H1 (cell line): ENCODE data around the gene MALT1. TPM values are rescaled to one million over a fixed set of nuclear protein-coding genes. Genes with fewer than 3 reads are reported as not detected.

ENCODE experiments used
- CTCF ChIA-PET: fragments of 300-600 bp; sonication (Branson Sonifier 250); formaldehyde crosslinking; loops from one replicate; lab custom pipeline; 2021; ENCODE audit not compliant: partially characterized antibody; lab: Charles Lee
- POLR2A ChIA-PET: fragments of 300-600 bp; sonication (Branson Sonifier 250); formaldehyde crosslinking; loops from one replicate; lab custom pipeline; 2021; ENCODE audit warnings: inconsistent platforms; ENCODE audit not compliant: partially characterized antibody; lab: Charles Lee
- DNase-seq, 2 experiments: peaks; one replicate each; pipeline versions ENCODE4 v3.0.0 to v3.0.0-alpha.2; 2010 to 2022; ENCODE audit warnings: low spot score in 2 of 2, low read depth in 1 of 2, mixed read lengths in 1 of 2
- FAIRE-seq: peaks from 2 replicates; lab custom pipeline; 2011; peaks lifted over from hg19 to GRCh38; lab: Jason Lieb, UNC
- H2AFZ ChIP-seq: 2 replicates; pipeline ENCODE4 v1.8.1; 2012; ENCODE audit warnings: low read length, inconsistent platforms
- H2AK5ac ChIP-seq: 2 replicates; pipeline ENCODE4 v1.6.1; 2013; ENCODE audit warnings: low read depth, low read length
- H2BK120ac ChIP-seq: replicated peaks from 2 replicates; pipeline ENCODE3; 2013; ENCODE audit warnings: low read depth, low read length, inconsistent platforms
- H2BK12ac ChIP-seq: 2 replicates; pipeline ENCODE4 v1.6.1; 2013; ENCODE audit warnings: low read depth, low read length
- H2BK15ac ChIP-seq: 2 replicates; pipeline ENCODE4 v1.6.1; 2013; ENCODE audit warnings: low read length
- H2BK20ac ChIP-seq: 2 replicates; pipeline ENCODE4 v1.6.1; 2013; ENCODE audit warnings: low read length
- H2BK5ac ChIP-seq: 2 replicates; pipeline ENCODE4 v1.6.1; 2013; ENCODE audit warnings: low read depth, low read length
- H3K14ac ChIP-seq: 2 replicates; pipeline ENCODE4 v1.6.1; 2013; ENCODE audit warnings: inconsistent platforms; ENCODE audit not compliant: insufficient read length
- H3K18ac ChIP-seq: 2 replicates; pipeline ENCODE4 v1.6.1; 2013; ENCODE audit warnings: low read length; ENCODE audit errors: extremely low read depth
- H3K23ac ChIP-seq: 2 replicates; pipeline ENCODE4 v1.6.1; 2013; ENCODE audit warnings: inconsistent platforms; ENCODE audit not compliant: insufficient read length
- H3K23me2 ChIP-seq: 2 replicates; pipeline ENCODE4 v1.6.1; 2013; ENCODE audit warnings: low read depth, low read length
- H3K27ac ChIP-seq: 2 replicates; pipeline ENCODE4 v1.6.1; 2011; ENCODE audit warnings: low read depth, low read length, inconsistent platforms
- H3K27me3 ChIP-seq, 4 experiments: replicated peaks in 1 of 4; 1 replicate in 1 of 4; 2 replicates in 3 of 4; pipeline versions ENCODE4 v1.6.1 to v1.8.1; 2011 to 2013; ENCODE audit warnings: low read length in 3 of 4, mild to moderate bottlenecking in 3 of 4, inconsistent platforms in 2 of 4, mixed read lengths in 2 of 4, moderate library complexity in 1 of 4; ENCODE audit not compliant: control insufficient read depth in 3 of 4, insufficient read depth in 3 of 4; ENCODE audit errors: extremely low read depth in 1 of 4
- H3K36me3 ChIP-seq, 4 experiments: 2 replicates each; pipeline versions ENCODE4 v1.6.1 to v1.8.1; 2011 to 2013; ENCODE audit warnings: mild to moderate bottlenecking in 4 of 4, low read length in 3 of 4, moderate library complexity in 2 of 4, control low read depth in 1 of 4, inconsistent platforms in 1 of 4; ENCODE audit not compliant: insufficient read depth in 4 of 4, control insufficient read depth in 2 of 4
- H3K4ac ChIP-seq: replicated peaks from 2 replicates; pipeline ENCODE3; 2013; ENCODE audit warnings: low read length, low read depth, mixed read lengths, inconsistent platforms; ENCODE audit not compliant: insufficient read length
- H3K4me1 ChIP-seq, 4 experiments: replicated peaks in 1 of 4; 1 replicate in 1 of 4; 2 replicates in 3 of 4; pipeline versions ENCODE4 v1.6.1 to v1.8.1; 2011 to 2013; ENCODE audit warnings: low read length in 3 of 4, inconsistent platforms in 2 of 4, mixed read lengths in 1 of 4; ENCODE audit not compliant: insufficient read depth in 4 of 4, control insufficient read depth in 3 of 4
- H3K4me2 ChIP-seq, 2 experiments: 2 replicates each; pipeline versions ENCODE4 v1.6.1 to v1.8.1; 2011 to 2013; ENCODE audit warnings: low read depth in 2 of 2, low read length in 2 of 2, control low read depth in 1 of 2, inconsistent platforms in 1 of 2, mild to moderate bottlenecking in 1 of 2; ENCODE audit not compliant: insufficient read depth in 1 of 2
- H3K4me3 ChIP-seq, 4 experiments: fragments of 200-600, 300-600 bp in 1 of 4; sonication (generic), shearing (Covaris generic), sonication (Bioruptor Twin) in 1 of 4; 2 replicates each; pipeline versions ENCODE4 v1.5.1 to v1.8.1; 2011 to 2016; ENCODE audit warnings: low read length in 4 of 4, low read depth in 3 of 4, control low read depth in 2 of 4, inconsistent platforms in 2 of 4, mild to moderate bottlenecking in 2 of 4, mixed read lengths in 1 of 4, moderate library complexity in 1 of 4; ENCODE audit not compliant: insufficient read depth in 2 of 4; ENCODE audit errors: extremely low read depth in 1 of 4
- H3K56ac ChIP-seq: replicated peaks from 2 replicates; pipeline ENCODE3; 2013; ENCODE audit warnings: low read depth, mild to moderate bottlenecking, mixed read lengths, low read length, inconsistent platforms; ENCODE audit not compliant: insufficient read length
- H3K79me1 ChIP-seq: 2 replicates; pipeline ENCODE4 v1.6.1; 2013; ENCODE audit warnings: low read depth, low read length, control low read depth
- H3K79me2 ChIP-seq, 2 experiments: 2 replicates each; pipeline versions ENCODE4 v1.6.1 to v1.8.1; 2012 to 2013; ENCODE audit warnings: low read length in 2 of 2, mild to moderate bottlenecking in 2 of 2, inconsistent platforms in 1 of 2; ENCODE audit not compliant: insufficient read depth in 2 of 2, control insufficient read depth in 1 of 2
- H3K9ac ChIP-seq, 4 experiments: replicated peaks in 1 of 4; 1 replicate in 1 of 4; 2 replicates in 3 of 4; pipeline versions ENCODE4 v1.6.1 to v1.8.1; 2011 to 2013; ENCODE audit warnings: low read depth in 3 of 4, low read length in 3 of 4, control low read depth in 2 of 4, mild to moderate bottlenecking in 2 of 4, moderate library complexity in 2 of 4, inconsistent platforms in 1 of 4; ENCODE audit errors: extremely low read depth in 1 of 4
- H3K9me3 ChIP-seq, 2 experiments: 2 replicates each; pipeline versions ENCODE4 v1.6.1 to v1.8.1; 2012 to 2013; ENCODE audit warnings: mild to moderate bottlenecking in 2 of 2, moderate library complexity in 2 of 2, control low read depth in 1 of 2, inconsistent platforms in 1 of 2, low read depth in 1 of 2, low read length in 1 of 2, mixed read lengths in 1 of 2; ENCODE audit not compliant: insufficient read depth in 2 of 2
- H4K20me1 ChIP-seq, 2 experiments: replicated peaks in 1 of 2; 2 replicates each; pipeline versions ENCODE3 to v1.8.1; 2011 to 2013; ENCODE audit warnings: inconsistent platforms in 2 of 2, low read length in 2 of 2, mild to moderate bottlenecking in 1 of 2; ENCODE audit not compliant: insufficient read depth in 2 of 2, control insufficient read depth in 1 of 2
- H4K5ac ChIP-seq: 2 replicates; pipeline ENCODE4 v1.6.1; 2013; ENCODE audit warnings: low read length, low read depth, mixed read lengths, inconsistent platforms; ENCODE audit not compliant: insufficient read length
- H4K8ac ChIP-seq: 2 replicates; pipeline ENCODE4 v1.8.0; 2013; ENCODE audit warnings: mild to moderate bottlenecking, moderate library complexity, low read length, inconsistent platforms; ENCODE audit not compliant: insufficient read depth; ENCODE audit errors: extremely low read depth
- H4K91ac ChIP-seq: replicated peaks from 2 replicates; pipeline ENCODE3; 2013; ENCODE audit warnings: low read length, mixed read lengths, inconsistent platforms; ENCODE audit not compliant: insufficient read length
- YY1 ChIP-seq: IDR thresholded peaks from 2 replicates; pipeline ENCODE4 v1.6.1; 2011; ENCODE audit warnings: low read depth, mild to moderate bottlenecking, low read length
- WGBS, 2 experiments: shearing (Covaris generic) in 1 of 2; methylation state at CpG; one replicate each; pipeline versions ENCODE4 v1.1.6 to v1.1.7; 2013 to 2015; ENCODE audit warnings: low lambda C conversion rate in 2 of 2, mixed read lengths in 2 of 2, inconsistent platforms in 1 of 2, low coverage in 1 of 2, missing lambda C conversion rate in 1 of 2; ENCODE audit not compliant: insufficient replicate concordance in 2 of 2, insufficient coverage in 1 of 2, insufficient read length in 1 of 2; ENCODE audit errors: extremely low coverage in 1 of 2, missing lambda C conversion rate in 1 of 2; 5-methylcytosine and 5-hydroxymethylcytosine counted together
- polyA plus RNA-seq, 7 experiments: library from polyadenylated mRNA; depleted of rRNA in 3 of 7; stranded (reverse) in 5 of 7; unstranded in 2 of 7; fragments of >200 nt in 5 of 7; fragments of 200-250 nt in 2 of 7; gene quantifications; 1 replicate in 5 of 7; 2 replicates in 1 of 7; 4 replicates in 1 of 7; pipeline versions ENCODE4 v1.2.1 to v1.2.3, GENCODE V29; 2011 to 2013; ENCODE audit warnings: missing spikeins in 2 of 7, mixed read lengths in 2 of 7
- total RNA-seq: library from RNA; stranded (reverse); fragmentation: NEBNext Ultra II Directional; extraction: Animal tissue kit (Norgen Biotek cat#: 25700); gene quantifications from 2 replicates; pipeline ENCODE4 v1.2.1, GENCODE V29; 2021

Gene MALT1
- total and polyA plus RNA-seq, 2 of the 8 experiments (the other 6 are each of a cell fraction or from before 2014, with no cell fraction given), result 10.7 to 25.9 TPM

GRCh38 chr18:58666176-58666575 is 5.1 kb upstream of the MALT1 start:
- H3K27me3 ChIP-seq, result no peaks in the 10 kb centered on the region
- no peak overlapping the region for H2BK20ac ChIP-seq
- POLR2A ChIA-PET, result no interaction called here
- H2BK5ac ChIP-seq, result no peak overlapping the region
- no peak overlapping the region for H2BK15ac ChIP-seq
- H3K79me2 ChIP-seq, result no peaks in the 10 kb centered on the region
- H3K4me3 ChIP-seq, result no peak overlapping the region
- DNase-seq (no peak), FAIRE-seq (no peak)
- H4K20me1 ChIP-seq, result no peaks in the 10 kb centered on the region
- no peak overlapping the region for H3K9ac ChIP-seq
- no peak overlapping the region for H2AK5ac ChIP-seq
- no peak overlapping the region for H2AFZ ChIP-seq
- TF ChIP-seq YY1, result no peak
- no peak overlapping the region for H4K5ac ChIP-seq
- H3K9me3 ChIP-seq, result no peaks in the 10 kb centered on the region
- H4K91ac ChIP-seq, result no peak overlapping the region
- no peak overlapping the region for H3K4me2 ChIP-seq
- no peaks in the 10 kb centered on the region for H3K36me3 ChIP-seq
- H3K14ac ChIP-seq, result no peak overlapping the region
- H4K8ac ChIP-seq, result no peak overlapping the region
- no peak overlapping the region for H2BK120ac ChIP-seq
- CTCF ChIA-PET, result interaction anchor here (0.6 to 2.1 kb wide), 2 partner anchors 80 to 98 kb away, joined by 3 to 8 read pairs; no protein-coding TSS in a partner anchor
- H3K4ac ChIP-seq, result no peak overlapping the region
- 93% methylated on average over 1 of the region's 3 CpGs; no CpG with 5 or more reads in 1 of the 2 experiments for WGBS, 2 experiments
- H3K23me2 ChIP-seq, result peaks cover 5% of the 10 kb centered on the region
- H3K79me1 ChIP-seq, result no peaks in the 10 kb centered on the region
- H3K18ac ChIP-seq, result no peak overlapping the region
- no peak overlapping the region for H3K56ac ChIP-seq
- H3K4me1 ChIP-seq, result peaks cover 0 to 5% (median 2%) of the 10 kb centered on the region in 4 experiments; a peak in 4 of 7 replicates
- H3K23ac ChIP-seq, result no peak overlapping the region
- no peak overlapping the region for H2BK12ac ChIP-seq
- H3K27ac ChIP-seq, result no peak overlapping the region
